Astrocyte (in vitro differentiated cells and primary cell): ENCODE measurements around the gene MPP7.

Experiments
- CTCF ChIP-seq: IDR thresholded peaks from 2 replicates; pipeline ENCODE4 v1.5.1; 2011; ENCODE audit warnings: low read depth, mild to moderate bottlenecking, inconsistent platforms, low read length, moderate library complexity; ENCODE audit not compliant: insufficient read depth
- EZH2 ChIP-seq: IDR thresholded peaks from 2 replicates; pipeline ENCODE4 v1.6.1; 2012; ENCODE audit warnings: mild to moderate bottlenecking, low read length, inconsistent platforms; ENCODE audit not compliant: insufficient read depth

DNA sequence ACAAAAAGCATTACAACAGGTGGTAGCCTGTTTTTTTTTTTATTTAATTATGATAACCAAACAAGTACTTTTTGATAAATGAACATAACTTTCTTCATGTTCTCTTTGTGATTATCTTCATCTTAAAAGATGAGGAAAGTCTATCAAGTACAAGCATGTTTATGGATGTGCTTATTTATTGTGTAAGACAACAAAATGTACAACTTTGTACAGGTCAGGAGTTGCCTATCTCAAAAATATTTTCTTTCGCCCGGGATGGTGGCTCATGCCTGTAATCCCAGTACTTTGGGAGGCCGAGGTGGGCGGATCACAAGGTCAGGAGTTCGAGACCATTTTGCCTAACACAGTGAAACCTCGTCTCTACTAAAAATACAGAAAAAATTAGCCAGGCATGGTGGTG lies 17.0 kb downstream of the MPP7 start:
- TF ChIP-seq CTCF (no peak), EZH2 (no peak)
